Femur (tissue), 1 donor: Measurements from ENCODE around the gene SLC35C1.

Experiments used
- DNase-seq: peaks from one replicate; pipeline ENCODE4 v3.0.0-alpha.2; 2017

Gene SLC35C1

DNA sequence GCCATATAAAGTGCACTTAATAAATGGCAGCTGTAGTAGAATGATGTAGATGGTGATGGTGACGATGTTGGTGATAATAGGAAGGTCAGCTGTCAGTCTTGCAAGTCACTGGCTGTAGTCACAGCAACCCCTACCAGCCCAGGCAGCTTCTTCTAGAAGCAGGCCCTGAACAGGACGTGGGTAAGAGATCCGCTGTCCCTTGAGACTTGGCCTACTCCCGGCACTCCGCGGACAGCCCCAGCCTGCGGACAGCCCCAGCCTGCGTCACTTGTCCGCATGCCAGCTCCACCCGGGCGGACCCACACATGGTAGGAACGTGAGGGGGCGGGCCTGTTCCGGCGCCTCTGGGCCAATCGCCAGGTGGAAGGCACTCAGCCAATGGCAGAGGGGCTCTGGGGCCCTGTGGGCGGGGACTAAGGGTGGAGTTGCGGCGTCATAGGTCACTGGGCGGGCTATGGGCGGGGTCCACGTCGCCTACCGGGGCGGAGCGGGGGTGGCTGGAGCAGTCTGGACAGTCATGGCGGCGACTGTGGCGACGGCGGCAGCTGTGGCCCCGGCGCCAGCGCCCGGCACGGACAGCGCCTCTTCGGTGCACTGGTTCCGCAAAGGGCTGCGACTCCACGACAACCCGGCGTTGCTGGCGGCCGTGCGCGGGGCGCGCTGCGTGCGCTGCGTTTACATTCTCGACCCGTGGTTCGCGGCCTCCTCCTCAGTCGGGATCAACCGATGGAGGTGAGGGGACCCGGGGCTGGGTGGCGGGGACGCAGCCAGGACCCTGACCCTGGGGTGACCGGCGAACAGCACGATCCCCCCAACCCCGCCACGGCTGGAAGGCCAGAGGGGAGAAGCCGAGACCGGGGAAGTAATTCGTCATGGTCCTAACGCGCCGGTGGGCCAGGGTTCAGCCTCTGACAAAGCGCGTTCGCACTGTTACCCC lies 42.3 kb downstream of the SLC35C1 start, which contains the start of gene CRY2:
Gene CRY2, plus strand, starts transcription at position 502 of the 937 bp plus-strand sequence. Its CDS starts 16 bp downstream, at position 518.
- DNase-seq: peak; percentile 100

- peak; percentile 73 for DNase-seq
Measured at GRCh38 chr11:45847911-45848316, 43.0 kb downstream of the SLC35C1 start.

DNA sequence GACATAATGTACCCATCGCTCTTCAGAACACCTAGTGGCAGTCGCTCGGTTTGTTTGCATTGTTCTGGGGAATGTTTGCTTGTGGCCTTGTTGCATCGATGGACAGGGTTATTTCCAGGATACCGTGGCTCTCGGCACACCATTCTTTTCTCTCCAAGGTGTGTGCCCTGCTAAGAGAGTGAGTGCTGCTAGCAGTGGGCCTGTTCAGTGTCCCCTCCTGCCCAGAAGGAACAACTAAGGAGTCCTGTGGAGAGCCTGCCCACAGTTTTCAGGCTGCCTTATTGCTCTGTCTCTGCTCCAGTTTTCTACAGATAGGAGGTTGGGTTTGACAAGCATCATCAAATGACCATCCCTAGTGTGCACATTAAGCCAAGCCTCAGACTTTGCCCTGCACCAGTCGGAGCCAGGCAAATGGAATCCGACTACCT lies 43.7 kb downstream of the SLC35C1 start:
- DNase-seq: no peak

DNA sequence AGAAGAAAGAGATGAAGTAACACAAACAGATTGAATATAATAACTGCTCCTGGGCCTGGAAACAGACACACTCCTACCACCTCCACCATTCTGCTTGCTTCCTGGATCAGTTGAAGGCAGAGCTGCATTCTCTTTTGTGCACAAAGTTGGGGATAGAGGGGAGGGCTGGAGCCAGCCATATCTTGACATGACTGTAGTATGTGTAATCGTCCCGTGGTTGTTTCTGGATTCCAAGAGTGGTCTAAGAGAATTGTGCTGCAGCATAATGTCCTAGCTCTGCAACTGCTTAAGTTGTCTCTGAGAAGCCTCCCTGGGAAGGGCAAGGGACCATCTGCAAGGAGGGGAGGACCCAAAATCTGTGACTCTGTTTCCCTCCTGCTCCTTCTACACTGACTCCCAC lies 45.5 kb downstream of the SLC35C1 start:
- no peak for DNase-seq

GRCh38 chr11:45851228-45851627 lies 46.3 kb downstream of the SLC35C1 start:
- no peak for DNase-seq

- DNase-seq: no peak
Measured at GRCh38 chr11:45852018-45852711, 47.2 kb downstream of the SLC35C1 start.

DNA sequence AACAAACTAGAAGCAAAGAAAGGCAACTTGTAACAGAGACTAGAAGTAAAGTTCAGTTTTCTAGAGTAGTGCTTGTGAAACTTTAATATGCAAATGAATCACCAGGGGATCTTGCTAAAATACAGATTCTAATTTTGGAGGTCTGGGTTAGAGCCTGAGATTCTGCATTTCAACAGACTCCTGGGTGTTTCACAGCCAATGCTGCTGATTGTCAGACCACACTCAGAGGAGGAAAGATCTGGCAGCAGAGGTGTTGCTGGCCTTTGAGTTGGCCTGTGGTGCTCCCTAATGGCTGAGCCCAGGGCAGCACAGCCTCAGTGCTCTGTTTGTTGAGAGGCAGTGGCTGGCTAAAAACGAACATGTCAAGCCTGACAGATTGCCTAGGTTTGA lies 47.8 kb downstream of the SLC35C1 start:
- DNase-seq: no peak

DNA sequence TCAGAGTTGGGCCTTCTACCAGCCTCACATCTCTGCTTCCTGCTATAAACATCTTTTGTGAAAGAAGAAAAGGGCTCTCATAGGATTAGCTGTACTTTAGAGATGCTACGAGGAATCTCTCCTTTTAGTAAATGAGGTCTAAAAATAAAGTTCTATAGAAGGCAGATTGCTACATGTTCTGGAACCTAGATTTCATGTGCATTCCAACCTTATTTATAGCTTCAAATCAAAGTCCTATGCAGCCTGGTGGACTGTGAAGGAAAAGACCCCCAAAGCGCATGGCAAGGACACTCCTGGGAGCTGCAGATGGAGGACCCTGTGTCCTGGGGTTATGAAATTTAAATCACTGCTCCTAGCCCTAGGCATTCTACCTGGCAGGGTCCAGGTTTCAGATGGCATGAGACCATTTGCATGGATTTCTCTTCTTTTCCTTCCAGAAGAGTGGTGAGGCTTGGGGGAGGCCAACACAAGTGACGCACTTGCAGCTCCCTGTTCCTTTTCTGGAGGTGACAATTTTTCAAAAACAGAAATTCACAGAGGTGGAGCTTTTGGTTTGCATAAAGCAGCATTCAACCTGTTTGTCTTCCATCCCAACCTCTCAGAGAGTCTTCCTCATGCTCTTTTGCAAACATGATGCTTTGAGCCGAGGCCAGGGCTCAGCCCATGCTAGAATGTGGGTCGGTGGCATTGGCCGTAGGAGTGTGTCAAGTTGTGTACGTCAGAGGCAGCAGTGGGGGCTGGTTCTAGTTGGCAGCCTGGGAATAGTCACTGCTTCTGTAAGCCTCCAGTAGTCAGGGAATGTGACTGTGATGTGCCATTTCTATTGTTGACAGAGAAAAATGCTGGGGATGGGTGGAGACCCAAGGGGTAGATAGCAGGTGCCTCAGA lies 48.6 kb downstream of the SLC35C1 start:
- DNase-seq: no peak

- DNase-seq: no peak
Measured at GRCh38 chr11:45855308-45855707, 50.4 kb downstream of the SLC35C1 start.

GRCh38 chr11:45856044-45856468 lies 51.1 kb downstream of the SLC35C1 start:
- peak; percentile 88 for DNase-seq

GRCh38 chr11:45857961-45858474 lies 53.1 kb downstream of the SLC35C1 start:
- DNase-seq: peak; percentile 86

DNA sequence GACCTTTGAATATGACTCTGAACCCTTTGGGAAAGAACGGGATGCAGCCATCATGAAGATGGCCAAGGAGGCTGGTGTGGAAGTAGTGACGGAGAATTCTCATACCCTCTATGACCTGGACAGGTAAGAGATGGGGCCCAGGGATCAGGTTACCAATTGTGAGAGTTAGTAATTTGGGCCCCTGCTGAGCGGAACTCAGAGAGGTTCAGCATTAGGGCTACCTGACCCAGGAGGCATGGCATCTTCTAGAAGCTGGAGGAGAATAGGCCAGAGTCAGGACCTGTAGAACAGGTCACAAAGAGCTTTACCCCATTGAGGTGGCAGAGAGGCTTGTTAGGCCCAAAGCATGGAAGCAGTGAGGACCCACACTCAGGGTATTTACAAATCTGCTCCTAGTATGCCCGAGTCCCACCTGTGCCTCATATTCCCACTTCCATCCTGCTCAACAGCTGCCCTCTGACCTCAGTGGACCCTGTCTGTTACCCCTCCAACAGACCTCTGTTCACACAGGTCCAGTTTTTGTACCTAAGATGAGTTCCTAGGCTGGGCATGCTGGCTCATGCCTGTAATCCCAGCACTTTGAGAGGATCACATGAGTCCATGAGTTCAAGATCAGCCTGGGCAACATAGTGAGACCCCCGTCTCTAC lies 53.9 kb downstream of the SLC35C1 start:
- no peak for DNase-seq

DNA sequence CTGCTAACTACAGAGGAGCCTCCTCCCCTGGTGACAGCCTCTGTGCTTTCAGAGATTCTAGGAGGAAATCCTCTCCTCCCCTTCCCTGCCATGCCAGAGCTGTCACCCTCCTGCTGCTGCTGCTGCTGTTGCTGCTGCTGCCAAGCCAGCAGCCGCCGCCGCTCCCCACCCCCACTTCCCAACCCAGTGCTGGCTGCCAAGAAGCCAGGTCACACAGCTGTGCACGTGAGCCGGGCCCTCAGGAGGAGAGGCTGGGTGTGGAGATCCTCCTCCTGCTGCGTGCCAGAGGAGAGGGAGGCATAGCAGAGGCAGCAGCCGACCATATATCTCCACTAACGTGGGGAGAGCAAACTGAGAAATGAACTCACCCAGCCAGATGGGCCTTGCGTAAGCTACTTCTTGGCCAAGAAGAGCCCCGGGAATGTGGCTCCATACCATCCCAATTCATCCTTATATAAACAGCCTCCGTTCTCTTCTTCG lies 54.8 kb downstream of the SLC35C1 start:
- DNase-seq: peak; percentile 96

DNA sequence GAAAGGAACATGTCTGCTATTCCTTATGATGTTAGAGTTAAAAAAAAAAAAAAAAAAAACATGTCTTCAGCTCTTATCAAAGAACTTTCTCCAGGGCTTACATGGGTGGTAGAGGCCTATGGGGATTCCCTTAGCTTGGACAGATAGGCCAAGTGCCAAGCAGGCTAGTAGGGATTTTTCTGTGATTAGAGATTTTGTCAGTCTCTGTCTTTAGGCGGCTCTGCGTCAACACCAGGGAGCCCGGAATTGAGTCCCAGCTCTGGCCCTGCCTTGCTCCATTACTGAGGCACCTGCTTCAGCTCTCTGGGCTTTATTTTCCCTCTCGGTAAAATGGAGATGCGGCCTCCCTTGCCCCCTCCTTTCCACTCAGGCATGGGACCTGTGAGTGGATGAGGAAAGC lies 55.4 kb downstream of the SLC35C1 start:
- no peak for DNase-seq

GRCh38 chr11:45860764-45861510 lies 56.0 kb downstream of the SLC35C1 start:
- DNase-seq: no peak
